Renal cortical epithelial cell (primary cell): ENCODE results near the gene FLNB. TPM values are rescaled to one million over a fixed set of nuclear protein-coding genes. Genes with fewer than 3 reads are reported as not detected.

Experiments used
- DNase-seq: peaks from one replicate; pipeline ENCODE4 v3.0.0-alpha.2; 2011; ENCODE audit warnings: low read depth
- total RNA-seq: library from RNA; depleted of rRNA; stranded (reverse); fragments of >200 nt; gene quantifications from 2 replicates; pipeline ENCODE4 v1.2.3, GENCODE V29; 2014

Gene FLNB
- total RNA-seq, 1 donor from 2014 or later, result 342 TPM

DNA sequence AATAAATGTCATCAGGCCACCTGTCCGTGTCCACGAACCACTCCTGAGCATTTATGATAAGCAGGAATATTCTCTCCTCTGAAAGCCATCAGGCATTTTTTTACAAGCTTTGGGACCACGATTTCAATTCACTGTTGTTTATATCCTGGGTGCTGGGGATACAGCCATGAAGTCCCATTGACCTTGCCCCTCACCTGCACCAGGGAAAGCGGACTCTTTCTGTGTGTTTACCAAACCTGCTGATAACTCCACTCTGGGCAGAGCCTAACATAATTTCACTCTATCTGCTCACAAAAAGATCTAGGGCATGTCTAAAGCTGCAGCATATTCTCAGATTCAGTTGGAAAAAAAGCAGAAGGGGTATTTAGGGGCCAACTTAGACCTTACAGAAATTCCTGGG, 197.8 kb downstream of the FLNB start:
- DNase-seq, result no peak

DNA sequence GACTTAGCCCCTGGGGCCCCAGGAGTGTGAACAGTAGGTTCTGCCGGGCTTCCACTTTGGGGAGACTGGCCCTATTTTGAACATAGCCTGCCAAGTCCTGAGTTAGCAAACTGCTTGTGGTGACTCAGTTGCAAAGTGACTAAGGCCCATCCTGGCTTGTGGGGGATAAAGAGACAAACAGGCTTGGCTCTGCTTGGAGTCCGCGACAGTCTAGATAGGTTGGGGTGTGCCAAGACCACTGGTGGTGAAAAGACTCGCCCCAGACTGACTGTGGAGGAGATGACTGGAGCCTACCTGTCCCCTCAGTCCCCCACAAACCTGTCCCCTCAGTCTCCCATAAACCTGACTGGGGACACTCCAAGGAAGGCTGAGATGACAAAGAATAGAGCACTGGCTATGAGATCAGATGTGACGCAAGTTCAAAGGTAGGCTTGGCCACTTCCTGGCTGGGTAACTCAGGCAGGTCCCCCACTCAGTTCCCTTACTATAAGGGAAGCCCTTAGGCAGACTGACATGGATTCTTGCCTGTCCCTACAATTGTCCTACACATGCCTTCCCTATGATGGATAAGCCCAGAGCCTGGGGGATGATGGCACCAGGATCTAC, 198.3 kb downstream of the FLNB start:
- DNase-seq, result peak; percentile 10

DNA sequence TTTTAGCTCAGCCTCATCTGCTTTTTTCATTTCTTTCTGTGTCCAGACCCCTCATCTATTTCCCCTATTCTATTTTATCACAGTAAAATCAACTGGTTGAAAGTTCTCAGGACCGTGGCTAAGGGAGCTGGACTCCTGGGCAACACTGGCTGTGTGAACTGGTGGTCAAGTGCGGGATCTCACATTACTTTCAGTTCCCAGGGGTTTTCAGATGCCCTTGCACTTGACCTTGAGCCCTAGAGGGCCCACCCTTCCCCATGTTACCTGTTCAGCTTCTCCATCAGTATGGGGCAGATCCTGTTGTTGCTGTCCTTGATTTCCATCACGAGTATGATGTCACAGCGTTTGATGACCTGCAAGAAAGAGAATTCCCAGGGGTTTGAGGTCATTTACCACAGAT, 199.7 kb downstream of the FLNB start:
- no peak for DNase-seq

DNA sequence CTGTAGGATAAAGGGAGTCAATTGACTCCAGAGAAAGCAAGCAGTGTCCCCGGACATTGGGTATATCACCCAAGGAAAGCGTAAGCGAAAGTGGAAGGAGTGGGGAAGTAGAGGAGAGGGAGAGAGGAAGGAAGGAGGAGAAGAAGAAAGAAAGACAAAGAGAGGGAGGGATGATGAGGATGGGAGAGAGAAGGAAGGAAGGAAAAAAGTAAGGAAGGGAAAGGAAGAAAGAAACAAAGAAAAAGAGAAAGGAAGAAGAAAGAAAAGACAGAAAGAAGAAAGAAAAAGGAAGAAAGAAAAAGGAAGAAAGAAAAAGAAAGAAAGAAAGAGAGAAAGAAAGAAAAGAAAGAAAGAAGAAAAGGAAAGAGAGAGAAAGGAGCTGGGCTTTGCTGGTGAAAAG, 201.7 kb downstream of the FLNB start:
- DNase-seq, result no peak

DNA sequence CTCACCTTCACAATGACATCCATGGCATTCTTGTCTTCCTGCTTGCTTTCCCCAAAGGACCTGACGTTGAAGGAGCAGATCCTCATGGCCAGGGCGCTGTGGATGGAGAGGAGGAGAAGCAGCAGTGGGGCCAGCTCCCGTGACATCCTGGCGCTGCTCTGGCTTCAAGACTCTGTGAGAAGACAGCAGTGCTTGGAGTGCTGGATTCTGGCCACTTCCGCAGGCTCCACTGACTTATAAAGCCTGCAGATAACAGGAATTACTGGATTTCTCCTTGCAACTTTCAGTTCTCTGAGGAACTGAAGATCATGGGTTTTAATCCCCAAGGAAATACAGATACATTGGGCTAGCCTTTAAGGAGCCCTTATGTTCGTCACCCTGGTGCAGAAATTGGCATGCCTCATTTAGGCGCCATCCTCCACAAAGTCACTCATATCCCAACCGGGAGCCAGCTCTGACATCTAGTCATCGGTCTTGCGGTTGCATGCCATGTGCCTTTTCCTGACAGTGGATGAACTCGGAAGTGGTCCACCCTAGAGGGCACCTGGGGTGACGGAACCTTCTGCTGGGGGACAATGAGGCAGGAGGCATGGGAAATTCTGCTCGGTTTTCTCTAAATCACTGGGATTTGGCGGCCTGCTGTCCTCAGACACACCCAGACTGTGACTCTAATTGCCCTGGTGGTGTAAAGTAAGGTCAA, 202.7 kb downstream of the FLNB start, which contains the start of gene DNASE1L3:
DNASE1L3 (minus strand) TSS at position 212 of the 700 bp plus-strand sequence; CDS start at position 146, 66 bp downstream.
- DNase-seq, result no peak

DNA sequence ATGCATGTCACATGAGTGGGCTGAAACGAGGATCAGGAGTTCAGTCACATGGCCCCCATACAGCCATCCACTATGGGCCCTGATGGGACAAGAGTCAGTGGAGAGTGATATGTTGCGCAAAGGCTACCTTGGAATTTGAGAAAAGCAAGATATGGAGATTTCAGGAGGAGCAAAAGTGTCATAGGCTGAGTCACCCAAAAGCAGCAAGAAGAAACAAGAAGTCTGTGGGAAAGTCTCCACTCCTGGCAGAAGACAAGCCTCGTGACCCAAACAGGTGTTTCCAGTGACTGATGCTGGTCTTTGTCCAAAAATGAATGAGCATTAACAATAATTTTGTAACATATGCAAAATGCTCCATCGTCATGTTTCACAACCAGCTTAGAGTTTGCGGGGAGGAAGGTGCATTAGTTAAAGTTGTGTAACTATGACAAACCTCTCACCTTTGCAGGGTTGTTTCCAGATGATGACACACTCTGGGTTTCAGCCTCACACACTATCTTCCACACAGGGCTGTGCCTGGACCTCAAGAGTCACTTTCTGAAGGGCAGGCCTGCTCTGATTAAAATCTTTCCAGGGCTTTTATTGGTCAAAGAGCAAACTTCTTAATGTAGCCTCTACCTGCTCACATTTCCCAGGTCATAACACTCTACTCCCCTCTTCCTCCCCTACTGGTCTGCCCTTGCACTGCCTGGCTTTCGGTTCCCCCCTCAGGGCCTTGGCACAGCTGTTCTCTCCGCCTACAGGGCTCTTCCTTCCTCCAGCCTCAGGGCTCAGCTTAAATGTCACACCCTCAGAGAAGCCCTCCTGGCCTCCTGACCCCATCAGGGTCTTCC, 206.5 kb downstream of the FLNB start:
- peak; percentile 43 for DNase-seq

DNA sequence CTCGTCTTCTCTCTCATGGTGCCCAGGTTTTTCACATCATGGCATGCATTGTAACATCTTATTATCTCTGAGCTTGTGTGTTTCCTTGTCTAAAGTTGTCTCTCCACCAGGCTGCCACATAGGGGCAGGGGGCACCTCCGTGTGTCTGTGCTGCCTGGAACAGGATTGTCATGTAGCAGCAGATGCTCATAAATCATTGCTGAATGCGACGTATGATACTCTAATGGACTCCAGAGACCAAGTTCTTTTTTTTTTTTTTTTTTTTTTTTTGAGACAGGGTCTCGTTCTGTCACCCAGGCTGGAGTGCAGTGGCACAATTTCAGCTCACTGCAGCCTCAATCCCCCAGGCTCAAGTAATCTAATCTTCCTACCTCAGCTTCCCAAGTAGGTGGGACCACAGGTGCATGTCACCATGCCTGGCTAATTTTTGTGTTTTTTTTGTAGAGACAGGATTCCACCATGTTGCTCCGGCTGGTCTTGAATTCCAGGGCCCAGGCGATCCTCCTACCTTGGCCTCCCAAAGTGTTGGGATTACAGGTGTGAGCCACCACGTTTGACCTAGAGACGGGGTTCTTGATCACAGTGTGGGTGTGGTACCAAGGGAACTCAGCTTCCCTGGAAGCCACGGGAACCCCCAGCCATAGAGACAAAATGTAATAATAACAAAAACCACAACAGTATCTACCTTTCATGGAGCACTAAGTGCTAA, 207.2 kb downstream of the FLNB start:
- DNase-seq, result no peak

DNA sequence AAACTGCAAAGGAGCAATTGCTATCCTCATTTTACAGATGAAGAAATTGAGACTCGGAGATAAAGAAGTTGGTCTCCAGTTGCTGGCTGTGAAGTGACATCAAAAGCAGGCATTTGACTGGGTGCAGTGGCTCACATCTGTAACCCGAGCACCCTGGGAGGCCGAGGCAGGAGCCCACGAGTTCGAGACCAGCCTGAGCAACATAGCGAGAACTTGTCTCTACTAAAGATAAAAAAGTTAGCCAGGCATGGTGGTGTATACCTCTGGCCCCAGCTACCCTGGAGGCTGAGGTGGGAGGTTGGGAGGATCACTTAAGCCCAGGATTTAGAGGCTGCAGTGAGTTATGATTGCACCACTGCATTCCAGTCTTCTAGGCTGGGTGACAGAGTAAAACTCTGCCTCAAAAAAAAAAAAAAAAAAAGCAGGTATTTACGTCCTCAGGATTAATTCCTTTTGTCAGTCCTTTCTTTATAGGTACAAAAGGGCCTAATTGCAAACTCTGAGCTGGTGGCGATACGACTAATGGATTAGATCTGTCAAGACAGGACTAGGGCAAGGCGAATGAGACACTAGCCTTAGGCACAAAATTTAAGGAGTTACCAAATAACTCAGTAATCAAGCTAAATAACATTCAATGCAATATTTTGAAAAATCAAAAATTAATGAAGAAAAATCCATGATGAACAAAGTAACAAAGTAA, 208.4 kb downstream of the FLNB start:
- DNase-seq, result no peak

DNA sequence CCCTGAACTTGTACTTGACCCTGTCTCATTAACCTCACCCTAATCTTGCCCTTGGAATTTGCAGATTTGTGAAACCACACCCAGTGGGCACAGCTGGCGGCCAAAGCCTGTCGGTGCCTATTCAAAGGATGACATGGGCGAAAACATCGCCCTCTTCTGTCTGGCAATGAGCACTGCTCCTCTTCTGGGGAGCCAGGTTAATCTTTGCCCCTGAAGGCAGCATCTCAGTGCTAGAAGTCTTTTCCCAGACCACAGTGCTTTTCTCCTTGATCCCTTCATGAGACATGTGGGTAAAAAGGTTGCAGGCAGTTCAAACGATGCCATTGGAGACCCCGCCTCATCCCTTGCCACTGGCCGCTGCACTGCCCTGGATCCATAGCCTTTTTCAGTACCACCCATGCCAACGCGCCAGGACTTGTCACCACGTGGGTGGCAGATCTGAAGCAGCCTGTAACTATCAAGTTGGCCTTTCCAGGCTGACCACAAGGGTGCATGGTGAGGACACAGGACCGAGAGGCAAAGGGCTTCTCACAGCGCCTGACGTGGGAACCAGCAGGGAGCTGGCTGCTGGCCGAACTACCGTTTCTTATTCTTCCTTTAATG, 209.1 kb downstream of the FLNB start:
- peak; percentile 80 for DNase-seq

DNA sequence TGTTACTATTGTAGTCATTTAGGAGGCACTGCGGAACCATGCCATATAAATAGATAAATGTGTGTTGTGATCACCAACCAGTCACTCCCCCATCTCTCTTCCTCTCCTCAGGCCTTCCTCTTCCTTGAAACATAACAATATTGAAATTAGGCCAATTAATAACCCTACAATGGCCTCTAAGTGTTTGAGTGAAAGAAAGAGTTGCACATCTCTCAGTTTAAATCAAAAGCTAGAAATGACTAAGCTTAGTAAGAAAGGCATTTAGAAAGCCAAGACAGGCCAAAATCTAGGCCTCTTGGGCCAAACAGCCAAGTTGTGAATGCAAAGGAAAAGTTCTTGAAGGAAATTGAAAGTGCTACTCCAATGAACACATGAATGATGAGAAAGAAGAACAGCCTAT, 210.7 kb downstream of the FLNB start:
- no peak for DNase-seq

Other genes starting within 250 kb of the FLNB start
- gene DNASE1L3, start 202.6 kb downstream of the FLNB start, total RNA-seq, result not detected in 2 replicates
- 5.2 and 8.8 TPM in 2 replicates for gene ABHD6, start 229.4 kb downstream of the FLNB start, total RNA-seq